ENCODE results near the gene PNP. TPM values are rescaled to one million over a fixed set of nuclear protein-coding genes. Genes with fewer than 3 reads are reported as not detected.

PNP gene
- 8.9 TPM for total RNA-seq
- 10 to 100 TPM in 7 of 8 donors, 1 to 10 TPM in 1; 9.8 to 16.5 (median 11.6) TPM for polyA plus RNA-seq (ENCODE audit: insufficient read depth in 1 of 8, insufficient read length in 8 of 8, low replicate concordance in 1 of 8)
- long read RNA-seq, donor 1, partial matches to known transcripts = 0 of 1 reads
- long read RNA-seq, donor 1, other reads (novel, unspliced or antisense) = 0 of 1 reads
- long read RNA-seq, donor 2, partial matches to known transcripts = 0 of 1 reads
- long read RNA-seq, donor 2, other reads (novel, unspliced or antisense) = 0 of 1 reads
- long read RNA-seq, donor 3, partial matches to known transcripts = 0 of 1 reads
- long read RNA-seq, donor 3, other reads (novel, unspliced or antisense) = 0 of 1 reads
- long read RNA-seq, donor 4, partial matches to known transcripts = 0 of 3 reads
- long read RNA-seq, donor 4, other reads (novel, unspliced or antisense) = 0 of 3 reads
- long read RNA-seq, donor 5, partial matches to known transcripts = 11 of 16 reads
- long read RNA-seq, donor 5, other reads (novel, unspliced or antisense) = 0 of 16 reads
- long read RNA-seq, donor 6, partial matches to known transcripts = 10 of 13 reads
- long read RNA-seq, donor 6, other reads (novel, unspliced or antisense) = 0 of 13 reads
- long read RNA-seq, donor 7, partial matches to known transcripts = 11 of 14 reads
- long read RNA-seq, donor 7, other reads (novel, unspliced or antisense) = 0 of 14 reads
- long read RNA-seq, donor 8, partial matches to known transcripts = 0 of 1 reads
- long read RNA-seq, donor 8, other reads (novel, unspliced or antisense) = 0 of 1 reads
- long read RNA-seq, donor 9, partial matches to known transcripts = 0 of 3 reads
- long read RNA-seq, donor 9, other reads (novel, unspliced or antisense) = 0 of 3 reads
- long read RNA-seq, donor 10, partial matches to known transcripts = 10 of 13 reads
- long read RNA-seq, donor 10, other reads (novel, unspliced or antisense) = 0 of 13 reads
- long read RNA-seq, donor 11, partial matches to known transcripts = 0 of 1 reads
- long read RNA-seq, donor 11, other reads (novel, unspliced or antisense) = 0 of 1 reads

DNA sequence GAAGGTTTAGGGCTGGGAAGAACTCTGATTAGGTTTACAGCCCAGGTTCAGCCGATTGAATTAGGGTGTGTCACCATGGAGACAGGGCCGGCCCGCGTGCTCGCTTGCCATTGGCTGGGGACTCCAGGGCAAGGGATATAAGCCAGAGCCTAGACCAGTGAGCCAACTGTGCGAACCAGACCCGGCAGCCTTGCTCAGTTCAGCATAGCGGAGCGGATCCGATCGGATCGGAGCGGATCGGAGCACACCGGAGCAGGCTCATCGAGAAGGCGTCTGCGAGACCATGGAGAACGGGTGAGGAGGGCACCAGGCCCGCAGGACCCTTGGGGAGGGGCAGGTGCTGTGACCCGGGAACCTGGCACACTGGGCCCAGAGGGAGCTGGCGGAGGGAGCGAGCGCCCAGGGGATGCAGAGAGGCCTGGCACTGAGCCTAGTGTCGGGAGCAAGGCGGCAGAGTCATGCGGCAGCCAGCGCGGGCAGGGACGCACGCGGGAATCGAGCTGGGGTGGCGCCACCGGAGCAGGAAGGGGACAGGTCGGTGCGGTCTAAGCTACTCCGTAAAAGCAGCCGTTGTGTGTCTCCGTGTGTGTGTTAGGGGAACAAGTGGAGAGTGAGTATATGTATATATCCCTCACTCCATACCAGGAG is at the start of gene PNP:
TSS of gene PNP (plus strand) at position 165 of the 648 bp plus-strand sequence. CDS start at position 284, 119 bp downstream.
- peaks cover 17% of the 10 kb centered on the region for H3K4me1 ChIP-seq (ENCODE audit: control insufficient read depth, insufficient read depth, low read length)
- H3K36me3 ChIP-seq (ENCODE audit: control insufficient read depth, insufficient read depth, low read length) = peaks cover 2% of the 10 kb centered on the region
- H3K27me3 ChIP-seq (ENCODE audit: control insufficient read depth, insufficient read depth, low read length) = peaks cover 12% of the 10 kb centered on the region
- WGBS (ENCODE audit: insufficient coverage) = under 1% methylated on average over 33 of the region's 40 CpGs
- H3K4me3 ChIP-seq (ENCODE audit: low read length) = peak within 1 kb of the TSS; percentile 50
- peak within 1 kb of the TSS; percentile 76 for H3K27ac ChIP-seq (ENCODE audit: low read length)
- H3K9me3 ChIP-seq (replicated peaks; ENCODE audit: control insufficient read depth, low read depth, low read length) = no peaks in the 10 kb centered on the region
- peak; percentile 77 for DNase-seq

DNA sequence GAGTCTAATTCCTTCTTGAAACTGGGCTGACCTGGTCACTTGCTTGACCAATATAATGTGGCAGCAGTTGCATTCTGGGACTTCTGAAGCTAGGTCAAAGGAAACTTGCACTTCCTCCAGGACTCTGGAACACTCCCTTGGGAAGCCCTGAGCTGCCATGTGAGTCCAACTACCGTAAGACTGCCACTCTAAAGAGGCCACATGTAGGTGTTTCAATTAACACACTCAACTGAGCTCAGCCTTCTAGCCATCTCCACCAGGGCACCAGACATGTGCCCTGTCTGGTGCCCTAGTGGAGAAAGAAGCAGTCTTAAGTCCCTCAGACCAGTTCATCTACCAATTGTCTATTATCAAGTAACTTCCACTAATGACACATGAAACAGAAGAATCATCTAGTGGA is 49.8 kb upstream of the PNP start:
- Histone ChIP-seq H3K36me3 (ENCODE audit: control insufficient read depth, insufficient read depth, low read length) (no peaks in the 10 kb centered on the region), H3K4me1 (ENCODE audit: control insufficient read depth, insufficient read depth, low read length) (no peaks in the 10 kb centered on the region), H3K27me3 (ENCODE audit: control insufficient read depth, insufficient read depth, low read length) (no peaks in the 10 kb centered on the region), H3K9me3 (replicated peaks; ENCODE audit: control insufficient read depth, low read depth, low read length) (no peaks in the 10 kb centered on the region), H3K4me3 (ENCODE audit: low read length) (no peak overlapping the region), H3K27ac (ENCODE audit: low read length) (no peak overlapping the region)
- WGBS (ENCODE audit: insufficient coverage) = 20% methylated on average over 1 of the region's 1 CpG
- no peak for DNase-seq

DNA sequence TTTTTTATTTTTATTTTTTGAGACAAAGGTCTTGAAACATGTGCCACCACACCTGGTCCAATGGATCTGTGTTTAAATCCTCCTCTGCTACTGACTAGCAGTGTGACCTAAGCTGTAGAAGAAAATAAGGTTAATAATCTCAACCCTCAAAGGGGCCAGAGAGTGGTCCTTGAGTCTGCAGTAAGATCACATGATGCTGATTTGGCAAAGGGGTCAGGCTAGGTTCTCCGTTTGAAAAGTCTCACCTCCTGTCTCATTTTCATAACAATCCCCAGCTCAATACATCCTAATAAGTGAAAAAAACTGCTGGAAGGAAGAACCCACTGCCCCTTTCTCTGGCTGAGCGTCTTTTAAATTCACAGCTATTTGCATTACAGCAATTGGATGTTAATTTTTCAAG is 47.9 kb upstream of the PNP start:
- Histone ChIP-seq H3K27ac (ENCODE audit: low read length) (no peak overlapping the region), H3K9me3 (replicated peaks; ENCODE audit: control insufficient read depth, low read depth, low read length) (no peaks in the 10 kb centered on the region), H3K27me3 (ENCODE audit: control insufficient read depth, insufficient read depth, low read length) (no peaks in the 10 kb centered on the region), H3K4me1 (ENCODE audit: control insufficient read depth, insufficient read depth, low read length) (no peaks in the 10 kb centered on the region), H3K4me3 (ENCODE audit: low read length) (no peak overlapping the region), H3K36me3 (ENCODE audit: control insufficient read depth, insufficient read depth, low read length) (no peaks in the 10 kb centered on the region)
- no peak for DNase-seq
- no CpG with 5 or more reads among the region's 2 CpGs for WGBS (ENCODE audit: insufficient coverage)

DNA sequence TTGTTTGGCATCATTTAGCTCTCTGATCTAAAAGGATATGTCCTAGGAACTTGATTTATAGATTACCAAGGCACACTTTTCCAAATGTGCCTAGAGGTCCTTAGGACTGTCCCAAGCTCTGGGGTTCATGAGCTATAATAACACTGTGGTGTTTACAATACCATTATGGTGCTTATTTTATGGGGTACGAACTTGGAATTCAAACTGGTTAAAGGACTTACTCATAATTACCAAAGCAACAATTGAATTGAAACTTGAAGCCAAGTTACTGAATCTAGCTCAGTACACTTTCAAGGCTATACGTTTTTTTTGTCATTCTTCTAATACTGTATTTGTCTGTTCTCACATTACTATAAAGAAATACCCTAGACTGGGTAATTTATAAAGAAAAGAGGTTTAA is 46.3 kb upstream of the PNP start:
- no peaks in the 10 kb centered on the region for H3K9me3 ChIP-seq (replicated peaks; ENCODE audit: control insufficient read depth, low read depth, low read length)
- no CpG with 5 or more reads among the region's 2 CpGs for WGBS (ENCODE audit: insufficient coverage)
- H3K27ac ChIP-seq (ENCODE audit: low read length) = no peak overlapping the region
- H3K36me3 ChIP-seq (ENCODE audit: control insufficient read depth, insufficient read depth, low read length) = no peaks in the 10 kb centered on the region
- H3K4me1 ChIP-seq (ENCODE audit: control insufficient read depth, insufficient read depth, low read length) = no peaks in the 10 kb centered on the region
- H3K27me3 ChIP-seq (ENCODE audit: control insufficient read depth, insufficient read depth, low read length) = no peaks in the 10 kb centered on the region
- DNase-seq = no peak
- H3K4me3 ChIP-seq (ENCODE audit: low read length) = no peak overlapping the region

DNA sequence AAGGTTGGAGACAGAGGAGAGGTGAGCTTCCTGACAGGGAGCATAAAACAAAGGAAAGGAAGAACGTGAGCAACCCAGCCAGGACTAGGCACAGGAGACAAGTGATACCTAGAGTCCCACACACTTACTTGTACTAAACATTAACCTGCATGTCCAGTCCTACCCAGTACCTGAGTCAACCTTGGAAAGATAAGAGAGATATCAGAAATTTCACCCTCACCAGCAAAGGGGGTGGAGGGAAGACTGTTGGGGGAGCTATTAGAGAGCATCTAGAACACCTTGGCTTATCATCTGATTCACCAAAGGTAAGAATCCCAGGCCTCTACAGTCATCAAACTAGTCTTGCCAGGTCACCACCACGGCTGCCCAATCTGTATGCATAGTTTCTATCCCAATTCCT is 44.4 kb upstream of the PNP start:
- WGBS (ENCODE audit: insufficient coverage) = 43% methylated on average over 1 of the region's 2 CpGs

DNA sequence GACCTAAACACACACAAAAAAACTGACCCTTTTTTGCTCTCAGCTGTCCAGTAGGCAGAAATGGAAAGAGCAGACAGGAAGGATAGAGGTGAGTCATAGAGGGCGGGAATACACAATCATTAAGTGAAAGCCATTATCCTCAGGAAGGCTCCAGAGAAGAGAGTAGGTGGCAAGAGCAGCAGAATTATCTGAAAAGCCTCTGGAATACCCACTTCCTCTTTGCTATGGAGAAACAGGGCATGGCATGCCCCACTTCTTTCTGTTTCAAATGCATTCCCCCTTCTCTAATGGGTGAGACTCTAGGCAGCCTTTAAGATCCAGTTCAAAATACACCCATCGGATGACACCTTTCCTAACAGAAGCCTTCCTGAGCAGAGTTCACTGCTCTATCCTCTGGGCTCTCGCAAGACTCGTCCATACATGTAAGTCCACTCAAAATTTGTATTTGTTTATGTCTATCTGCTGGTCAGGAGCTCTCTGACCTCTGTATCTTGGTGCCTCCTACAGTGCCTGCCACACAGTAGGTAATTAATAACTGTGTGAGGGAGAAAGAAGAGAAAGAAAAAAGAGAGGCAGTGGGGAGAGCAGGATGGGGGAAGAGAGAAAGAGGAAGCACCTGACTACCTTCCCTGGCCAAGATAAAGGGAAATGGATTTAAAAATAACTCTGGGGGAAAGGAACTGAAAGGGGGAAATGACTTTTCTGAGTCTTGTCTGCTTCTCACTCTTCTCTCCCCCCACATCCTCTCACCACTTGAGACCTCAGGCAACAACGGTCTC is 41.8 kb upstream of the PNP start:
- H3K4me1 ChIP-seq (ENCODE audit: control insufficient read depth, insufficient read depth, low read length) = peaks cover 14% of the 10 kb centered on the region
- 50% methylated on average over 2 of the region's 5 CpGs for whole genome bisulfite sequencing (ENCODE audit: insufficient coverage)
- no peak overlapping the region for H3K27ac ChIP-seq (ENCODE audit: low read length)

More for the DNA sequence above, 44.4 kb upstream of the PNP start:
- Histone ChIP-seq H3K27me3 (ENCODE audit: control insufficient read depth, insufficient read depth, low read length) (no peaks in the 10 kb centered on the region), H3K9me3 (replicated peaks; ENCODE audit: control insufficient read depth, low read depth, low read length) (no peaks in the 10 kb centered on the region), H3K4me1 (ENCODE audit: control insufficient read depth, insufficient read depth, low read length) (peaks cover 6% of the 10 kb centered on the region), H3K4me3 (ENCODE audit: low read length) (no peak overlapping the region), H3K36me3 (ENCODE audit: control insufficient read depth, insufficient read depth, low read length) (no peaks in the 10 kb centered on the region), H3K27ac (ENCODE audit: low read length) (no peak overlapping the region)
- DNase-seq = no peak

DNA sequence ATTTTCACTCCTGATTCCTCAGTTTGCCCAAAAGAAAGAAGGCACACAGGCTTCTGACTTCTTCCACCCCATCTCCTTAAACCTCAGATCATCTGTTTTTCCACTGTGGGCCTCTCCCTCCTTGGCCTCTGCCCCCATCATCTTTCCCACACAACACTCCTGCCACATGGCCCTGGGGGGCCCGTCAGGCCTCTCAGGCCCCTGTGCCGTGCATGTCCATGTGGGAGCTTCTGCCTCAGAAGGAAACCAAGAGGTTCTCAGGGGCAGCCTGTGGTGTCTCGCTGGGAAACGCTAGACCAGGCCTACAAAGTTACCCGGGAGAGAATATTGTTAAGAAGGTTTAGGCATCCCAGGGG is 41.2 kb upstream of the PNP start:
- Histone ChIP-seq H3K27ac (ENCODE audit: low read length) (peak overlapping the region; percentile 20), H3K36me3 (ENCODE audit: control insufficient read depth, insufficient read depth, low read length) (no peaks in the 10 kb centered on the region), H3K27me3 (ENCODE audit: control insufficient read depth, insufficient read depth, low read length) (no peaks in the 10 kb centered on the region), H3K4me3 (ENCODE audit: low read length) (no peak overlapping the region), H3K9me3 (replicated peaks; ENCODE audit: control insufficient read depth, low read depth, low read length) (no peaks in the 10 kb centered on the region), H3K4me1 (ENCODE audit: control insufficient read depth, insufficient read depth, low read length) (peaks cover 14% of the 10 kb centered on the region)
- WGBS (ENCODE audit: insufficient coverage) = 70% methylated on average over 2 of the region's 5 CpGs
- DNase-seq = no peak

More for the DNA sequence above, 41.8 kb upstream of the PNP start:
- peak; percentile 60 for DNase-seq
- H3K4me3 ChIP-seq (ENCODE audit: low read length) = no peak overlapping the region
- H3K27me3 ChIP-seq (ENCODE audit: control insufficient read depth, insufficient read depth, low read length) = no peaks in the 10 kb centered on the region
- H3K9me3 ChIP-seq (replicated peaks; ENCODE audit: control insufficient read depth, low read depth, low read length) = no peaks in the 10 kb centered on the region
- H3K36me3 ChIP-seq (ENCODE audit: control insufficient read depth, insufficient read depth, low read length) = no peaks in the 10 kb centered on the region

DNA sequence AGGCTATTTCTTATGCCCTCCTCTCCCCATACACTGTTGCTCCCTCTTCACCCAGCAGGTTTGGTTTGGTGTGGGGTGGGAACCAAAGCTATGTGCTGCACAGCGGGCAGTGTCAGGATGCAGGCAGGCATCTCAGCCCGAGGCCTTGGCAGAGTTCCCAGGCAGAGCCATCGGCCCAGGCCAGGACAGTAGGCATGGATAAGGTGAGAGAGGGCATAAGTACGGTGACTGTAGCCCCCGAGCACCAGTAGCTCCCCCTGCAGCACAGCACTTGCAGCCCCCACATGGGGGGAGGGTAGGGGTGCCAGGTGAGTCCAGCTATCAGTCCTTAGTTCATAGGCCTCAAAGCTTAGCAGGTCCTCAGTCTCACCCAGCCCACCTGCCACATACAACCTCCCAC is 40.4 kb upstream of the PNP start:
- WGBS (ENCODE audit: insufficient coverage) = 37% methylated on average over 3 of the region's 5 CpGs
- Histone ChIP-seq H3K9me3 (replicated peaks; ENCODE audit: control insufficient read depth, low read depth, low read length) (no peaks in the 10 kb centered on the region), H3K27ac (ENCODE audit: low read length) (no peak overlapping the region), H3K36me3 (ENCODE audit: control insufficient read depth, insufficient read depth, low read length) (no peaks in the 10 kb centered on the region), H3K4me1 (ENCODE audit: control insufficient read depth, insufficient read depth, low read length) (peaks cover 14% of the 10 kb centered on the region), H3K27me3 (ENCODE audit: control insufficient read depth, insufficient read depth, low read length) (no peaks in the 10 kb centered on the region), H3K4me3 (ENCODE audit: low read length) (no peak overlapping the region)
- DNase-seq = no peak

DNA sequence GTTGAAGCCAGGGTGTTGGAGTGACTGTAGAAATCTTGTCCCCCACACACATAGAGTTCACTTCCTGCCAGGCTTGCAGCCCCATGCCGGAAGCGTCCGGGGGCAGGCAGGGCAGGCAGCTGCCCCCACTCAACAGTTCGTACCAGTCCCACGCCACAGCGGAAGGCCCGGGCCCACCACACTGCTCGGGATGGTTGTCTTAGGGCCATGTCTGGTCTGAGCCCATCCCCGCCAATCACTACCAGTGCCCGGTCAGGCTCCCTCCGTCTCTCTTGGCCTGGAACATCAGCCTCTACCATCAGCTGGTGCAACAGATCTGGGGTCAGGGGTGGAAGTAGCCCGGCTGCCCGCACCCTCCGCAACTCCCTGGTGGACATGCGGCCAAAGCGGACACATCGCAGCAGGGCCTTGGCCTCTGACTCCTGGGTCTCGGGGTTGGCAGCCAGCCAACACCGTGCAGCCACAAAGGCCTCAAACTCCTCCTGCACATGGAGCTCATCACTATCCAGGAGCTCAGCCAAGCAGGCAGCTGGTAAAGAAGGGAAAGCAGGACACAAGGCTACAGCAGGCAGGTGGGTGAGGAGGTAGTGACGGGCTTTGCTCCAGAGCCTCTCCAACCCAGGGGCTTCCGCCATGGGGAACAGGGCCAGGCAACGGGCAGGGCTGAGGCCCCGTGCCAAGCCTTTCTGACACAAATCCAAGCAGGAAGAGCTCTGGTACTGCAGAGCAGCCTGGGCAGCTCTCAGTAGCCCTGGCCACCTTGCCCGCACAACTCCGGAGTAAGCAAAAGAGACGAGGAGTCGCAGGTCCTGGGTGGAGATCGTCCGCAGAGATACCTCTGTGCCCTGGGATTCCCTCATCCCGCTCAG is 39.2 kb upstream of the PNP start:
- DNase-seq = peak; percentile 16
- Histone ChIP-seq H3K27ac (ENCODE audit: low read length) (no peak overlapping the region), H3K27me3 (ENCODE audit: control insufficient read depth, insufficient read depth, low read length) (no peaks in the 10 kb centered on the region), H3K4me3 (ENCODE audit: low read length) (no peak overlapping the region), H3K4me1 (ENCODE audit: control insufficient read depth, insufficient read depth, low read length) (peaks cover 22% of the 10 kb centered on the region), H3K36me3 (ENCODE audit: control insufficient read depth, insufficient read depth, low read length) (no peaks in the 10 kb centered on the region), H3K9me3 (replicated peaks; ENCODE audit: control insufficient read depth, low read depth, low read length) (no peaks in the 10 kb centered on the region)
- 90% methylated on average over 24 of the region's 30 CpGs for WGBS (ENCODE audit: insufficient coverage)
